SIG-M5 (cell line): ENCODE results near the gene STUB1.

Experiments used
- DNase-seq: peaks from one replicate; lab custom pipeline; 2025; lab: John Stamatoyannopoulos, UW

The STUB1 gene

GRCh38 chr16:679814-680624, at the start of gene STUB1:
STUB1 (plus strand) TSS chr16:680410; CDS start chr16:680526, 116 bp downstream.
- DNase-seq: no peak

- DNase-seq: no peak
Observed at GRCh38 chr16:630815-631405, 49.3 kb upstream of the STUB1 start, which contains the start of gene WFIKKN1. WFIKKN1 (plus strand) TSS chr16:630985; CDS start chr16:631254, 269 bp downstream.

GRCh38 chr16:631808-632358, 48.3 kb upstream of the STUB1 start:
- DNase-seq: no peak

GRCh38 chr16:632486-633335, 47.5 kb upstream of the STUB1 start:
- DNase-seq: no peak

- no peak for DNase-seq
Observed at GRCh38 chr16:633336-634050, 46.7 kb upstream of the STUB1 start.

GRCh38 chr16:634051-634670, 46.0 kb upstream of the STUB1 start:
- DNase-seq: no peak

- DNase-seq: no peak
Observed at GRCh38 chr16:634996-635395, 45.2 kb upstream of the STUB1 start.

GRCh38 chr16:635573-636205, 44.5 kb upstream of the STUB1 start:
- DNase-seq: no peak

- DNase-seq: peak; percentile 26
Observed at GRCh38 chr16:636206-637080, 43.8 kb upstream of the STUB1 start, which contains the start of gene METTL26. METTL26 (minus strand) TSS chr16:636305; CDS start chr16:636290, 15 bp downstream.

GRCh38 chr16:637081-638018, 42.9 kb upstream of the STUB1 start:
- no peak for DNase-seq

GRCh38 chr16:638034-638543, 42.1 kb upstream of the STUB1 start:
- DNase-seq: no peak

GRCh38 chr16:638836-639235, 41.4 kb upstream of the STUB1 start:
- DNase-seq: no peak

GRCh38 chr16:640614-641013, 39.6 kb upstream of the STUB1 start:
- no peak for DNase-seq

GRCh38 chr16:641326-642188, 38.7 kb upstream of the STUB1 start, which contains the start of gene MCRIP2:
MCRIP2 (plus strand) TSS chr16:641828; CDS start chr16:641992, 164 bp downstream.
- peak; percentile 7 for DNase-seq

- no peak for DNase-seq
Observed at GRCh38 chr16:642189-643049, 37.8 kb upstream of the STUB1 start.

- DNase-seq: no peak
Observed at GRCh38 chr16:643050-643368, 37.2 kb upstream of the STUB1 start.
